ENCODE results near the gene RARG. TPM values are rescaled to one million over a fixed set of nuclear protein-coding genes. Genes with fewer than 3 reads are reported as not detected.

Gene RARG
- polyA plus RNA-seq (ENCODE audit: low read depth in 6 of 6) = 1 to 10 TPM in 2 of 6 donors, under 1 TPM in 2, not detected in 2; 0.78 to 2.2 (median 1.3) TPM

GRCh38 chr12:53231921-53232645 lies at the start of gene RARG:
Gene RARG (minus strand): TSS chr12:53232209. CDS start chr12:53227545, 4,664 bp downstream.
- H3K36me3 Mint-ChIP-seq = no peaks in the 10 kb centered on the region
- H3K4me1 Mint-ChIP-seq = peaks cover 39 to 41% (median 40%) of the 10 kb centered on the region in 3 donors
- H3K9me3 Mint-ChIP-seq = no peaks in the 10 kb centered on the region
- H3K4me3 Mint-ChIP-seq = peak within 1 kb of the TSS; percentile 87 to 94 (median 90)
- peak within 1 kb of the TSS in 5 of 6 donors; percentile 5 to 89 (median 75) for H3K27ac Mint-ChIP-seq
- H3K27me3 Mint-ChIP-seq = peaks cover 0 to 20% (median 16%) of the 10 kb centered on the region in 3 donors
- DNase-seq (no peak), ATAC-seq (ENCODE audit: low read depth in 2 of 2) (peak; percentile 65 to 66)

DNA sequence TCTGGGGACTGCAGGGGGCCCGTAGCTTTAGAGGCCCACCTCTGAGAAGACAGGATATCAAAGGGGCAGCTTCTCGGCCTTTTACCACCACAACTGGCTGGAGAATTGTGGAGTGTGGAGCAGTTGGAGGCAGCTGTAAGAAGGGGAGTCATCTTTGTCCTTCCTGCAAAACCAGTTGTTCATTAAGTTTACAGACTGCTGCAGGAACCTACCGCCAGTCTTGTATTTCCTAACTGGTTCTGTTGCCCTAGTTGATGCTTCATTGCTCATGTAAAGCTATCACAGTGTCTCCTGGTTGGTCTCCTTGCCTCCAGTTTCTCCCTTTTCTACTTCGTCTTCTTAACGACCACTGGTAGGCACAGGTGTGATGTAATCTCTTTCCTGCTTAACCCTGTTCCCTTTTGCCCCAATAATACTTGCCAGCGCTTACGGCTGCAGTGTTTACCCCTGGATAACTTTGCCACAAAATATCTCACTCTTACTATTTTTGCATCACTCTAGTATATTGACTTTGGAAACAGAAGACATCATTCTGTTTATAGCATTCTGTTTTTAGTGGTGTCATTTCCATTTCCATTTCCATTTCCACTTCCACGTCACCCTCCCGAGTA lies 48.0 kb upstream of the RARG start:
- DNase-seq (no peak), ATAC-seq (ENCODE audit: low read depth in 2 of 2) (no peak)
- H3K27me3 Mint-ChIP-seq = no peaks in the 10 kb centered on the region
- no peak overlapping the region for H3K4me3 Mint-ChIP-seq
- peak overlapping the region in 1 of 6 donors; percentile 41 for H3K27ac Mint-ChIP-seq
- no peaks in the 10 kb centered on the region for H3K36me3 Mint-ChIP-seq
- no peaks in the 10 kb centered on the region for H3K4me1 Mint-ChIP-seq
- H3K9me3 Mint-ChIP-seq = no peaks in the 10 kb centered on the region

DNA sequence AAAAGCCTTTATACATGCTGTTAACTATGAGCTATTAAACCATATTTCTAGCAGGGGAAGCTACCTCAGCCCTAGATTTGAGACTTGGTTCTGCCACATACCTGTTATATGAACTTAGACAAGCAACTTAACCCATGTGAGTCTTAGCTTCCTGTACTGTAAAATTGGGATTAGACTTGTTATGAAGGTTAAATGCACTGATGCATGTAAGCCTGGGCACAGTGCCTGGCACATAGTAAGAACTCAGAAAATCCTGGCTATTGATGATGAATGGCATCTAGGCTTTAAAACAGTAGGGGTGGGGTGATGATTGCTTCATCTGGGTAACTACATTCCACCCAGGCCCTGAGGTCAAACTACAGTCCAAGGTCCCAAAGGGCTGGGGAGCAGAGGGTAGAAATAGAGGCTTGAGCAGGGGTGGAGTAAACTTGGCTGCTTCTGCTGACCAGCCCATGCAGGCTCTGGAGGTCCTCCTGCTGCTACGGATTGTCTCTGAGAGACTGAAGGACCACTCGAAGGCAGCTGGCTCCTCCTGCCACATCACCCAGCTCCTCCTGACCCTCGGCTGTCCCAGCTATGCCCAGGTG lies 47.4 kb upstream of the RARG start:
- Mint-ChIP-seq H3K9me3 (no peaks in the 10 kb centered on the region), H3K27me3 (no peaks in the 10 kb centered on the region), H3K27ac (no peak overlapping the region), H3K4me3 (no peak overlapping the region), H3K4me1 (no peaks in the 10 kb centered on the region), H3K36me3 (no peaks in the 10 kb centered on the region)
- no peak for DNase-seq
- ATAC-seq (ENCODE audit: low read depth in 2 of 2) = no peak

DNA sequence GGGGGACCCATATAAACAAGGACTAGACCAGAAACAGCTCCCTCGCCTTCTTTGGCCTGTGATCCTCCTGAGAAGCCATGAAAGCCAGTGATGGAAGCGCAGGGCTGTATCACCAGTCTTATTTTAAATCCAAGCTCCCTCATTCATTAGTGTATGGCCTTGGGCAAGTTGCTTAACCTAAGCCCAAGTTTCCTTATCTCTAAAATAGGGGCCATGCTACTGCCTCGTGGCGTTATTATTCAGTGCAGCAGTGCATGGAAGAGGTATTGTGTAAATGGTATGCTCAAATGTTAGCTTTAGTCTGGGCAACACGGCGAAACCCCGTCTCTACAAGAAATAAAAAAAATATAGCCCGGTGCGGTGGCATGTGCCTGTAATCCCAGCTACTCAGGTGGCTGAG lies 46.0 kb upstream of the RARG start:
- DNase-seq (no peak), ATAC-seq (ENCODE audit: low read depth in 2 of 2) (no peak)
- Mint-ChIP-seq H3K27ac (no peak overlapping the region), H3K9me3 (no peaks in the 10 kb centered on the region), H3K4me3 (no peak overlapping the region), H3K36me3 (no peaks in the 10 kb centered on the region), H3K4me1 (no peaks in the 10 kb centered on the region), H3K27me3 (no peaks in the 10 kb centered on the region)

DNA sequence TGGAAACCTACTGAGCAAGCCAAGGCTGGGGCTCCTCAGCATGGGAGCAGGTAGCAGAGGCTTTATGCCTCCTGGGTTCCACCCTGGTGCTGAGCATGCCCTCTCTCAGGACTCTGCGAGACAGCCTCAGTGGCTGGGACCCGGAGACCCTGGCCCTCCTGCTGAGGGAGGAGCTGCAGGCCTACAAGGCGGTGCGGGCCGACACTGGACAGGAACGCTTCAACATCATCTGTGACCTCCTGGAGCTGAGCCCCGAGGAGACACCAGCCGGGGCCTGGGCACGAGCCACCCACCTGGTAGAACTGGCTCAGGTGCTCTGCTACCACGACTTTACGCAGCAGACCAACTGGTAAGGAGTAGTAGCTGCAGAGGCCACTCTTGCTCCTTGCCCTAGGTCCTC lies 44.5 kb upstream of the RARG start:
- DNase-seq (no peak), ATAC-seq (ENCODE audit: low read depth in 2 of 2) (no peak)
- Mint-ChIP-seq H3K27me3 (no peaks in the 10 kb centered on the region), H3K4me1 (peaks cover 0 to 4% (median 0%) of the 10 kb centered on the region in 3 donors), H3K4me3 (no peak overlapping the region), H3K36me3 (no peaks in the 10 kb centered on the region), H3K9me3 (no peaks in the 10 kb centered on the region), H3K27ac (no peak overlapping the region)

GRCh38 chr12:53274445-53274844 lies 42.4 kb upstream of the RARG start:
- no peak overlapping the region for H3K4me3 Mint-ChIP-seq
- H3K36me3 Mint-ChIP-seq = no peaks in the 10 kb centered on the region
- no peak for DNase-seq
- no peak for ATAC-seq (ENCODE audit: low read depth in 2 of 2)
- peaks cover 0 to 4% (median 0%) of the 10 kb centered on the region in 3 donors for H3K4me1 Mint-ChIP-seq
- H3K9me3 Mint-ChIP-seq = no peaks in the 10 kb centered on the region
- H3K27me3 Mint-ChIP-seq = no peaks in the 10 kb centered on the region
- peak overlapping the region in 1 of 6 donors; percentile 73 for H3K27ac Mint-ChIP-seq

GRCh38 chr12:53268630-53269562 lies 36.9 kb upstream of the RARG start:
- H3K27me3 Mint-ChIP-seq = no peaks in the 10 kb centered on the region
- H3K4me1 Mint-ChIP-seq = peaks cover 22 to 25% (median 25%) of the 10 kb centered on the region in 3 donors
- H3K27ac Mint-ChIP-seq = peak overlapping the region; percentile 89 to 98 (median 98)
- no peaks in the 10 kb centered on the region for H3K36me3 Mint-ChIP-seq
- H3K9me3 Mint-ChIP-seq = no peaks in the 10 kb centered on the region
- no peak for ATAC-seq (ENCODE audit: low read depth in 2 of 2)
- no peak for DNase-seq
- H3K4me3 Mint-ChIP-seq = peak overlapping the region; percentile 92 to 99 (median 98)

DNA sequence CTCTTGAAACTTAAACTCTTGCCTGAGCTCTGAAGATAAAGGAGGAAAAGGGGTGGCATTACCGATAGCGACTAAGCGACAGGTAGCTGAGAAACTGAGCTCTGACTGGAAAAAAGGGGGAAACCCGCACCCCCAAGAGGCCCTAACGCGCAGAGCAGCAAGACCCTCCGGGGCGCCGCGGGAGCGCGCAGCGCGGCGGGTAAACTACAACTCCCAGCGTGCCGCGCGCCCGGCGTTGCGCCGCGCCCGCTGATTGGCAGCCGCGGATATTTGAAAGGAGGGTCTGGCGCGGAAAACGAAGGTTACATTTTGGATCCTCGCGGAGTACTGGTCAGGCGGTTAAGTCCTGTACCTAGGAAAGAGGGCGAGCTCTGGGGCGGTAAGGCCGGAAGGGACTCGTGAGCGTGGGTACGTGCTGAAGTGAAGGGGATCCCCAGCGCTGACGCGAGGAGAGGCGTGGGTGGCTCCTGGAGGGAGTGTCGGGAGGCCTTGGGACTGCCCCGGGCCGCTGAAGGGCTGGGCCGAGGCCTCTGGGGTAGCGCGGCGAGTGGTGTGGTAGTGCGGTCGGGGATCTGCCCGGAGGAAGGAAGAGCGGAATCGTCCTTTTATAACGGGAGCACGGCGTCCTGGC lies 36.1 kb upstream of the RARG start, which contains the start of gene ESPL1:
TSS of gene ESPL1 (plus strand) at position 301 of the 631 bp plus-strand sequence. CDS start 468 bp downstream, outside the sequence.
- DNase-seq = peak; percentile 85
- peaks cover 22 to 25% (median 25%) of the 10 kb centered on the region in 3 donors for H3K4me1 Mint-ChIP-seq
- no peaks in the 10 kb centered on the region for H3K36me3 Mint-ChIP-seq
- peak within 1 kb of the TSS; percentile 89 to 98 (median 98) for H3K27ac Mint-ChIP-seq
- peak within 1 kb of the TSS; percentile 92 to 99 (median 98) for H3K4me3 Mint-ChIP-seq
- no peaks in the 10 kb centered on the region for H3K9me3 Mint-ChIP-seq
- peak; percentile 83 to 84 for ATAC-seq (ENCODE audit: low read depth in 2 of 2)
- no peaks in the 10 kb centered on the region for H3K27me3 Mint-ChIP-seq

DNA sequence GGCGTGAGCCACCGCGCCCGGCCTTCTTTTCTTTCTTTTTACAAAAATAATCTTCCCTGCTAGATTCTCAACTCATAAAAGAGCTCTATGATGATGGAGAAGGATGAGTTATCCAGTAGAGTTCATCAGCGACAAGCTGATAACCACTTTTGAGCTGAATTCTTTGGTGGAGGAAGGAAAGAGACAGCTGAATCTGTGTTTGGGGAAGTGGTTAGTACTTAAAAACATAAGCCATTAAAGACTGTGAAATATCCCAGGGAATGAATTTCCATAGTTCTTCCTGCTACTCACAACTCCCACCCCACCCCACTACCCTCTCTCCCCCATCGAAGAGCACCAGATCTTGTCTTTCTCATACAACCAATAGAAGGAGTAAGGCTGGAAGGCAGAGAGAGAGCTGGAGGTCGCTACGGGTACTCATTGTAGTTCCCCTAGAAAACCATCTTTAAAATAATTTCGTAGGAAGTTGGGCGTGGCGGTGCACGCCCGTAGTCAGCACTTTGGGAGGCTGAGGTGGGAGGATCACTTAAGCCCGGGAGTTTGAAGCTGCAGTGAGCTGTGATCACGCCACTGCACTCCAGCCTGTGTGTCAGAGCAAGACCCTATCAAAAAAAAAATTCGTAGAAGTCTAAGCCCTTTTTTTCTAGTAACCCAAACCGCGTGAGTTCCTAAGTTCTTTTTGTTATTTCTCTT lies 35.4 kb upstream of the RARG start:
- Mint-ChIP-seq H3K27ac (peak overlapping the region; percentile 89 to 98 (median 98)), H3K27me3 (no peaks in the 10 kb centered on the region), H3K4me3 (peak overlapping the region; percentile 92 to 99 (median 98)), H3K9me3 (no peaks in the 10 kb centered on the region), H3K4me1 (peaks cover 22 to 25% (median 25%) of the 10 kb centered on the region in 3 donors), H3K36me3 (no peaks in the 10 kb centered on the region)
- DNase-seq = no peak
- ATAC-seq (ENCODE audit: low read depth in 2 of 2) = peak; percentile 22 to 36

DNA sequence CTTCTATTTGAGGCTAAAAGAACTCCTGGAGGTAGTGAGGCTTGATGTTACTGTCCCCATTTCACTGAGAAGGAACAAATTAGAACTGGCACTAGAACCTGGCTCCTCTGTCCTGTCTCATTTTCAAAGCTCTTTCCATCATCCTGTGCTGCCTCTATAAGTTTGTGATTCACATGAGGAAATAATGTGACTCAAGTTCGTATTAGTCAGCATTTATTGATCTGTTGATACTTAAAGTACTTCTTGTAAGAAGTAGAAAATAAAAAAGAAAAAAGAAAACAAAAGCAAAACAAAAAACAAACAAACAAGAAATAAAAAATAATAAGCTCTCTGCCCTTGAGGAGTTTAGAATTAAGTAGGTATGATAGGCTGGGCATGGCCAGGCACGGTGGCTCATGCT lies 33.8 kb upstream of the RARG start:
- ATAC-seq (ENCODE audit: low read depth in 2 of 2) (no peak), DNase-seq (no peak)
- no peaks in the 10 kb centered on the region for H3K27me3 Mint-ChIP-seq
- no peaks in the 10 kb centered on the region for H3K36me3 Mint-ChIP-seq
- peak overlapping the region in 1 of 6 donors; percentile 9 for H3K27ac Mint-ChIP-seq
- no peaks in the 10 kb centered on the region for H3K9me3 Mint-ChIP-seq
- peaks cover 21 to 25% (median 22%) of the 10 kb centered on the region in 3 donors for H3K4me1 Mint-ChIP-seq
- H3K4me3 Mint-ChIP-seq = peak overlapping the region in 1 of 8 donors; percentile 47

- no peaks in the 10 kb centered on the region for H3K36me3 Mint-ChIP-seq
- H3K9me3 Mint-ChIP-seq = no peaks in the 10 kb centered on the region
- DNase-seq (no peak), ATAC-seq (ENCODE audit: low read depth in 2 of 2) (no peak)
- H3K27me3 Mint-ChIP-seq = no peaks in the 10 kb centered on the region
- H3K4me1 Mint-ChIP-seq = peaks cover 24 to 45% (median 40%) of the 10 kb centered on the region in 3 donors
- H3K4me3 Mint-ChIP-seq = peak overlapping the region in 1 of 8 donors; percentile 40
- peak overlapping the region in 1 of 6 donors; percentile 23 for H3K27ac Mint-ChIP-seq
Observed at GRCh38 chr12:53259891-53260290, 27.9 kb upstream of the RARG start.

All from naive B cell (primary cell).